Smooth muscle cell (in vitro differentiated cells): ENCODE measurements around the gene ECE1. TPM values are rescaled to one million over a fixed set of nuclear protein-coding genes. Genes with fewer than 3 reads are reported as not detected.

Source experiments
- DNase-seq: peaks from one replicate; lab custom pipeline; 2025; ENCODE audit not compliant: unreplicated experiment; lab: John Stamatoyannopoulos, UW
- H2AFZ ChIP-seq: fragments of 200-600 bp; sonication (generic); 2 replicates; pipeline ENCODE4 v1.6.0; 2016; ENCODE audit warnings: antibody characterized with exemption, low read depth, mild to moderate bottlenecking
- H3F3A ChIP-seq: fragments of 200-600 bp; sonication (generic); 2 replicates; pipeline ENCODE4 v1.6.0; 2017; ENCODE audit warnings: antibody characterized with exemption, low read depth
- H3K27ac ChIP-seq: fragments of 200-600 bp; sonication (generic); 2 replicates; pipeline ENCODE4 v1.5.1; 2016; ENCODE audit warnings: low read depth, mild to moderate bottlenecking
- H3K27me3 ChIP-seq: fragments of 200-600 bp; sonication (generic); 2 replicates; pipeline ENCODE4 v1.6.1; 2016; ENCODE audit warnings: low read depth, mild to moderate bottlenecking
- H3K36me3 ChIP-seq: fragments of 200-600 bp; sonication (generic); 2 replicates; pipeline ENCODE4 v1.5.1; 2016; ENCODE audit warnings: low read depth
- H3K4me1 ChIP-seq: fragments of 200-600 bp; sonication (generic); 2 replicates; pipeline ENCODE4 v1.5.1; 2016; ENCODE audit warnings: low read depth
- H3K4me2 ChIP-seq: fragments of 200-600 bp; sonication (generic); 2 replicates; pipeline ENCODE4 v1.6.0; 2016; ENCODE audit warnings: mild to moderate bottlenecking
- H3K4me3 ChIP-seq: fragments of 200-600 bp; sonication (generic); 2 replicates; pipeline ENCODE4 v1.5.1; 2016; ENCODE audit warnings: mild to moderate bottlenecking
- H3K79me2 ChIP-seq: fragments of 200-600 bp; sonication (generic); 2 replicates; pipeline ENCODE4 v1.6.0; 2016; ENCODE audit warnings: low read depth, mild to moderate bottlenecking
- H3K9ac ChIP-seq: fragments of 200-600 bp; sonication (generic); 2 replicates; pipeline ENCODE4 v1.6.0; 2016; ENCODE audit warnings: low read depth
- H3K9me3 ChIP-seq: fragments of 200-600 bp; sonication (generic); replicated peaks from 2 replicates; pipeline ENCODE4 v1.5.1; 2016; ENCODE audit warnings: low read depth
- H4K20me1 ChIP-seq: fragments of 200-600 bp; sonication (generic); 2 replicates; pipeline ENCODE4 v1.6.0; 2016; ENCODE audit warnings: low read depth
- WGBS: methylation state at CpG from one replicate; pipeline ENCODE4 v1.1.7; 2016; ENCODE audit warnings: low lambda C conversion rate; 5-methylcytosine and 5-hydroxymethylcytosine counted together
- polyA plus RNA-seq: library from polyadenylated mRNA; unstranded; fragments of >200 nt; fragmentation: Nextera tagmentation; extraction: Ambion mirVana; gene quantifications from 2 replicates; pipeline ENCODE4 v1.2.1, GENCODE V29; 2016
- total RNA-seq: library from RNA; depleted of rRNA; stranded (reverse); fragments of >200 nt; gene quantifications from 2 replicates; pipeline ENCODE4 v1.2.3, GENCODE V29; 2014
- TF ChIP-seq, protein P1 (sequence below): fragments of 200-600 bp; sonication (generic); IDR thresholded peaks from 2 replicates; pipeline ENCODE4 v1.5.1; 2017; ENCODE audit warnings: borderline replicate concordance, mild to moderate bottlenecking, antibody characterized with exemption; ENCODE audit not compliant: insufficient read depth, poor library complexity, severe bottlenecking

Gene ECE1
- total and polyA plus RNA-seq, 2 experiments from 2014 or later = 108 to 129 TPM

DNA sequence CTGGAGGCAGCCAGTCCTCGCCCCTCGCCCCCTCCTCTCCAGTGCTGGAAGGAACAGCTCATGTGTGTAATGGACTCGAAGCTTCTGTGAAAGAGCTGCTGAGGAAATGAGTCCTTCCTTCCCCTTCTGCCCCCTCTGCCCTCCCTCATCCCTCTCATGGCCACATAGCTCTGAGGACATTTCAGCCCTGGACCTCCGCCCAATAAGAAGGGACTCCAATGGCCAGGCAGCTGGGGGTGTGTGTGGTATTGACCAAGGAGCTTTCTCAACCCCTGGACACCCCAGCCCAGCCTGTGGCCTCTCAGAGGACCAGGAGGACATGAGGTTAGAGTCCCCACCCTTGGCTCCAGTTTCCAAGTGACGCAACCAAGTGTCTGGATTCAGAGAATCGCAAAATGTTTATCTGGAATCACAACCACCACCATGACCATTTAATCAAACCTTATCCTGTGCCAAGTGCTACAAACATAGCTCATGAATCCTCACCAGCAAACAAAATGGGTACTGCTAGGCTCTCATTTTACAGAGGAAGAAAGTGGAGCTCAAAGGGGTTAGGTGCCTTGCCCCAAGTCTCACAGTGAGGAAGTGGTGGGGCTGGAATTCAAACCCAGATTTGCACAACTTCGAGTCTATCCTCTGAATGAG lies 47.8 kb upstream of the ECE1 start:
- TF ChIP-seq, protein P1, sequence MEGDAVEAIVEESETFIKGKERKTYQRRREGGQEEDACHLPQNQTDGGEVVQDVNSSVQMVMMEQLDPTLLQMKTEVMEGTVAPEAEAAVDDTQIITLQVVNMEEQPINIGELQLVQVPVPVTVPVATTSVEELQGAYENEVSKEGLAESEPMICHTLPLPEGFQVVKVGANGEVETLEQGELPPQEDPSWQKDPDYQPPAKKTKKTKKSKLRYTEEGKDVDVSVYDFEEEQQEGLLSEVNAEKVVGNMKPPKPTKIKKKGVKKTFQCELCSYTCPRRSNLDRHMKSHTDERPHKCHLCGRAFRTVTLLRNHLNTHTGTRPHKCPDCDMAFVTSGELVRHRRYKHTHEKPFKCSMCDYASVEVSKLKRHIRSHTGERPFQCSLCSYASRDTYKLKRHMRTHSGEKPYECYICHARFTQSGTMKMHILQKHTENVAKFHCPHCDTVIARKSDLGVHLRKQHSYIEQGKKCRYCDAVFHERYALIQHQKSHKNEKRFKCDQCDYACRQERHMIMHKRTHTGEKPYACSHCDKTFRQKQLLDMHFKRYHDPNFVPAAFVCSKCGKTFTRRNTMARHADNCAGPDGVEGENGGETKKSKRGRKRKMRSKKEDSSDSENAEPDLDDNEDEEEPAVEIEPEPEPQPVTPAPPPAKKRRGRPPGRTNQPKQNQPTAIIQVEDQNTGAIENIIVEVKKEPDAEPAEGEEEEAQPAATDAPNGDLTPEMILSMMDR = no peak
- 59% methylated on average over 6 of the region's 7 CpGs for WGBS
- peak overlapping the region; percentile 63 for H3K4me2 ChIP-seq
- no peak for DNase-seq
- H3K79me2 ChIP-seq = peaks cover 93% of the 10 kb centered on the region
- no peaks in the 10 kb centered on the region for H3K27me3 ChIP-seq
- peaks cover 68% of the 10 kb centered on the region for H4K20me1 ChIP-seq
- no peak overlapping the region for H3K9ac ChIP-seq
- H3F3A ChIP-seq = peaks cover 19% of the 10 kb centered on the region
- peak overlapping the region; percentile 73 for H3K27ac ChIP-seq
- no peak overlapping the region for H3K4me3 ChIP-seq
- no peak overlapping the region for H2AFZ ChIP-seq
- no peaks in the 10 kb centered on the region for H3K9me3 ChIP-seq
- H3K36me3 ChIP-seq = no peaks in the 10 kb centered on the region
- peaks cover 18% of the 10 kb centered on the region for H3K4me1 ChIP-seq

DNA sequence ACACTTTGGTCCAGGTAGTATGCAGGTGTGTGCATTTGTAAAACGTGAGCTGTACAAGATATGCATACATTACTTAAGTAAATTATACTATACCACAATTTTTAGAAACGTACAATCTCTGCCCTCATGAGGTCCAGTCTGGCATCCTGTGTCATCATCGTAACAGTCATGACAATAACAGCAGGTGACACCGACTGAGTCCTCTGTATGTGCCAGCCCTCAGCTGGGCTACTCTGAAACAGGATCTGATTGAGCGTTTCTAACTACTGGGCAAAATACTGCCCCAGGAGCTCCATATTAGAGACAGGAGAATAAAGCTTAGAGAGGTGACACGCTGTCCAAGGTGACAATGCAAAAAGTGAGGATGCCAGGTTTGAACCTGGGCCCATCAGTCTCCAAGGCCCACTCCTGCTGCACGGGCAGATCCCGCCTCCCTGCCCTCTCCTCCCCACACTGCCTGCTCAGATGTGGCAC lies 47.2 kb upstream of the ECE1 start:
- WGBS = 85% methylated on average over 8 of the region's 8 CpGs
- no peak overlapping the region for H3K9ac ChIP-seq
- TF ChIP-seq, protein P1 = no peak
- peak overlapping the region; percentile 73 for H3K27ac ChIP-seq
- peaks cover 63% of the 10 kb centered on the region for H4K20me1 ChIP-seq
- no peak overlapping the region for H2AFZ ChIP-seq
- H3K27me3 ChIP-seq = no peaks in the 10 kb centered on the region
- H3K4me2 ChIP-seq = peak overlapping the region; percentile 63
- peaks cover 19% of the 10 kb centered on the region for H3F3A ChIP-seq
- H3K4me1 ChIP-seq = peaks cover 17% of the 10 kb centered on the region
- no peaks in the 10 kb centered on the region for H3K9me3 ChIP-seq
- no peak for DNase-seq
- no peaks in the 10 kb centered on the region for H3K36me3 ChIP-seq
- H3K4me3 ChIP-seq = no peak overlapping the region
- peaks cover 92% of the 10 kb centered on the region for H3K79me2 ChIP-seq

DNA sequence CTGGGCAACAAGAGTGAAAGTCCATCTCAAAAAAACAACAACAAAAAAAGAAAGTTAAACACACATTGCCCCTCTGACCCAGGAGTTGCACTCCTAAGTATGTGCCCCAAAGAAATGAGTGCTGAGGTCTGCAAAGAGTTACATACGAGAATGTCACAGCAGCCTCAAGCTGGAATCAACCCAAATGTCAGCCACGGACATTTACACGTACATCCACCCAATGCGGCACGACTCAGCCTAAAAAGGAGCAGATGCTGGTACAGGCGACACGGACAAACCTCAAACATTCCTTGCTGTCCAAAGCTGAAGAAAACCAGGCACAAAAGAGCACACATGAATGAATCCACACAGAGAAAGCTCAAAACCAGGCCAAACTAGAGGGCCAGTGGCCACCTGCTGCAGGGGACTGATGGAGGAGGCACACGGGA lies 46.8 kb upstream of the ECE1 start:
- Histone ChIP-seq H3K9me3 (no peaks in the 10 kb centered on the region), H2AFZ (no peak overlapping the region), H3K27me3 (no peaks in the 10 kb centered on the region), H3K4me3 (no peak overlapping the region), H3K9ac (no peak overlapping the region), H3F3A (peaks cover 19% of the 10 kb centered on the region), H3K79me2 (peaks cover 91% of the 10 kb centered on the region), H3K4me1 (peaks cover 20% of the 10 kb centered on the region), H3K27ac (peak overlapping the region; percentile 73), H3K36me3 (no peaks in the 10 kb centered on the region), H3K4me2 (peak overlapping the region; percentile 63), H4K20me1 (peaks cover 59% of the 10 kb centered on the region)
- 8% methylated on average over 8 of the region's 8 CpGs for WGBS
- TF ChIP-seq, protein P1 = no peak
- DNase-seq = no peak
